HUDEP-2 (cell line): ENCODE data around the gene TMEM63C.
"Not testable (repeated sequence)": the region's sequence is repeated elsewhere in the genome, so short reads cannot be mapped to it uniquely, and the experiment has no call there.

Experiments
- DNase-seq, 76 experiments: peaks; one replicate each; lab custom pipeline; 2025; ENCODE audit not compliant: unreplicated experiment in 76 of 76; lab: John Stamatoyannopoulos, UW

TMEM63C gene

GRCh38 chr14:77154421-77154820 lies 27.2 kb upstream of the TMEM63C start:
- DNase-seq: no peak

GRCh38 chr14:77155083-77155482 lies 26.5 kb upstream of the TMEM63C start:
- no peak for DNase-seq

GRCh38 chr14:77157740-77158139 lies 23.9 kb upstream of the TMEM63C start:
- DNase-seq: no peak

GRCh38 chr14:77158175-77158881 lies 23.3 kb upstream of the TMEM63C start:
- DNase-seq: no peak

GRCh38 chr14:77158882-77159255 lies 22.7 kb upstream of the TMEM63C start:
- DNase-seq: no peak

- no peak for DNase-seq
These were observed 20.6 kb upstream of the TMEM63C start for GRCh38 chr14:77161011-77161410.

- DNase-seq: no peak
These were observed 11.6 kb upstream of the TMEM63C start for GRCh38 chr14:77170045-77170444.

- no peak for DNase-seq
These were observed 8.7 kb upstream of the TMEM63C start for GRCh38 chr14:77172916-77173315.

GRCh38 chr14:77173911-77174617 lies 7.5 kb upstream of the TMEM63C start:
- DNase-seq: not testable (repeated sequence)

- no peak for DNase-seq
These were observed 5.8 kb upstream of the TMEM63C start for GRCh38 chr14:77175843-77176242.

- no peak for DNase-seq
These were observed 3.9 kb upstream of the TMEM63C start for GRCh38 chr14:77177702-77178101.

GRCh38 chr14:77178656-77179055 lies 2.9 kb upstream of the TMEM63C start:
- peak in 8 of 76 experiments; percentile 3 to 36 (median 18) for DNase-seq

- DNase-seq: peak in 75 of 76 experiments; percentile 23 to 89 (median 70)
These were observed 634 bp upstream of the TMEM63C start for GRCh38 chr14:77180726-77181602.

GRCh38 chr14:77183896-77184295 lies 2.3 kb downstream of the TMEM63C start:
- DNase-seq: no peak

- DNase-seq: no peak
These were observed 2.9 kb downstream of the TMEM63C start for GRCh38 chr14:77184396-77185092.

- no peak for DNase-seq
These were observed 3.5 kb downstream of the TMEM63C start for GRCh38 chr14:77185093-77185465.

- DNase-seq: no peak
These were observed 5.5 kb downstream of the TMEM63C start for GRCh38 chr14:77186911-77187648.

GRCh38 chr14:77187649-77188012 lies 6.0 kb downstream of the TMEM63C start:
- DNase-seq: no peak

- DNase-seq: no peak
These were observed 7.9 kb downstream of the TMEM63C start for GRCh38 chr14:77189479-77189878.

GRCh38 chr14:77190977-77191376 lies 9.4 kb downstream of the TMEM63C start:
- DNase-seq: no peak
